GM12801 (cell line): ENCODE results near the gene MRPL47.

ENCODE experiments used
- CTCF ChIP-seq: IDR thresholded peaks from one replicate; pipeline ENCODE4 v1.5.1; 2011; ENCODE audit warnings: control low read depth; ENCODE audit not compliant: insufficient read length; ENCODE audit errors: extremely low read depth

The MRPL47 gene

GRCh38 chr3:179608931-179609720, 4.7 kb upstream of the MRPL47 start:
- TF ChIP-seq CTCF = no peak

- no peak for TF ChIP-seq CTCF
Measured at GRCh38 chr3:179606534-179607085, 2.2 kb upstream of the MRPL47 start.

GRCh38 chr3:179603831-179604230, 607 bp downstream of the MRPL47 start:
- TF ChIP-seq CTCF = no peak

- TF ChIP-seq CTCF = no peak
Measured at GRCh38 chr3:179603321-179603720, 1.1 kb downstream of the MRPL47 start.

GRCh38 chr3:179599531-179599930, 4.9 kb downstream of the MRPL47 start:
- no peak for TF ChIP-seq CTCF

- TF ChIP-seq CTCF = no peak
Measured at GRCh38 chr3:179591313-179591712, 13.1 kb downstream of the MRPL47 start.

GRCh38 chr3:179590669-179591068, 13.8 kb downstream of the MRPL47 start:
- no peak for TF ChIP-seq CTCF
